ENCODE results near the gene OXGR1. TPM values are rescaled to one million over a fixed set of nuclear protein-coding genes. Genes with fewer than 3 reads are reported as not detected.

Gene OXGR1
- total RNA-seq = not detected in 2 replicates

GRCh38 chr13:96994017-96994857 lies at the start of gene OXGR1:
TSS of gene OXGR1 (minus strand) at chr13:96994476. CDS start at chr13:96987759, 6,717 bp downstream.

Other genes starting within 250 kb of the OXGR1 start
- 27.4 and 39.0 TPM in 2 replicates for gene MBNL2, start 227.9 kb upstream of the OXGR1 start, total RNA-seq